ENCODE results near the gene GNPTG. TPM values are rescaled to one million over a fixed set of nuclear protein-coding genes. Genes with fewer than 3 reads are reported as not detected.

The GNPTG gene
- total and polyA plus RNA-seq, 2 of the 13 experiments (the other 11 are each of a cell fraction or from before 2014, with no cell fraction given), result 22.7 to 71.1 TPM

GRCh38 chr16:1398351-1398750, 46.6 kb downstream of the GNPTG start:
- no peak for DNase-seq (ENCODE audit: low spot score)
- in situ Hi-C loops (cut with HindIII; ENCODE audit: extremely low pct_ligation_motif_present, low pct_unique_long_range_greater_than_20kb), result no loop called here

GRCh38 chr16:1398826-1399581, 47.3 kb downstream of the GNPTG start:
- no TSS peak for BruUV-seq (replicated peaks)

More at GRCh38 chr16:1398351-1398750, 46.6 kb downstream of the GNPTG start:
- H3K27me3 ChIP-seq (ENCODE audit: control insufficient read depth in 1 of 2, insufficient read depth in 2 of 2, low read length in 2 of 2), result no peaks in the 10 kb centered on the region
- ATAC-seq, result no peak
- WGBS (ENCODE audit: low lambda C conversion rate), result 95% methylated on average over 9 of the region's 9 CpGs
- no peak for TF ChIP-seq TBX3 (IDR thresholded peaks at IDR 0.05; ENCODE audit: borderline replicate concordance)
- no peak for TF ChIP-seq HCFC1 (IDR thresholded peaks at IDR 0.05; ENCODE audit: low read depth, low read length)
- TF ChIP-seq MED8 (CRISPR knock-in tag; IDR thresholded peaks at IDR 0.05; ENCODE audit: insufficient replicate concordance), result no peak
- TF ChIP-seq TBX2 (CRISPR knock-in tag; IDR thresholded peaks at IDR 0.05; ENCODE audit: borderline replicate concordance), result no peak
- TF ChIP-seq NFIC (IDR thresholded peaks at IDR 0.05; ENCODE audit: low read length), result no peak
- no peak for FAIRE-seq
- H3K36me3 ChIP-seq (replicated peaks in 1 of 2; ENCODE audit: control insufficient read depth in 1 of 2, insufficient read depth in 2 of 2, low read length in 2 of 2), result peaks cover 10 to 15% of the 10 kb centered on the region in 2 experiments; a peak in 4 of 5 replicates
- no peak overlapping the region for H3K4me2 ChIP-seq (ENCODE audit: low read depth, low read length)
- H4K20me1 ChIP-seq (ENCODE audit: insufficient read depth, low read length), result no peaks in the 10 kb centered on the region
- ChIA-PET CTCF (ENCODE audit: low intra/inter-chr PET ratio, low total read pairs) (no interaction called here), POLR2A (no interaction called here)
- no TSS peak for BruUV-seq (replicated peaks)
- intact Hi-C loops (cut with micrococcal nuclease; ENCODE audit: unreplicated experiment), result no loop called here
- no peak overlapping the region for H2AFZ ChIP-seq (ENCODE audit: low read length)
- no peaks in the 10 kb centered on the region for H3K79me2 ChIP-seq (ENCODE audit: insufficient read depth, low read length)
- H3K9me3 ChIP-seq (ENCODE audit: low read length), result no peaks in the 10 kb centered on the region
- H3K27ac ChIP-seq (ENCODE audit: extremely low read length, insufficient read depth, low read length), result no peak overlapping the region
- H3K4me3 ChIP-seq (replicated peaks in 1 of 3; ENCODE audit: insufficient read depth in 1 of 3, low read depth in 2 of 3, low read length in 3 of 3), result no peak overlapping the region
- H3K9ac ChIP-seq (ENCODE audit: insufficient read depth, low read depth, low read length), result no peak overlapping the region
- no peaks in the 10 kb centered on the region for H3K4me1 ChIP-seq (ENCODE audit: insufficient read depth, low read length)

More at GRCh38 chr16:1398826-1399581, 47.3 kb downstream of the GNPTG start:
- intact Hi-C loops (cut with micrococcal nuclease; ENCODE audit: unreplicated experiment), result no loop called here
- no peak overlapping the region for H3K4me3 ChIP-seq (replicated peaks in 1 of 3; ENCODE audit: insufficient read depth in 1 of 3, low read depth in 2 of 3, low read length in 3 of 3)
- 97% methylated on average over 12 of the region's 38 CpGs for WGBS (ENCODE audit: low lambda C conversion rate)
- H3K4me1 ChIP-seq (ENCODE audit: insufficient read depth, low read length), result no peaks in the 10 kb centered on the region
- DNase-seq (ENCODE audit: low spot score) (no peak), ATAC-seq (no peak), FAIRE-seq (no peak)
- H3K27ac ChIP-seq (ENCODE audit: extremely low read length, insufficient read depth, low read length), result no peak overlapping the region
- H3K36me3 ChIP-seq (replicated peaks in 1 of 2; ENCODE audit: control insufficient read depth in 1 of 2, insufficient read depth in 2 of 2, low read length in 2 of 2), result peaks cover 10 to 15% of the 10 kb centered on the region in 2 experiments; a peak in 4 of 5 replicates
- H3K79me2 ChIP-seq (ENCODE audit: insufficient read depth, low read length), result no peaks in the 10 kb centered on the region
- no peak overlapping the region for H2AFZ ChIP-seq (ENCODE audit: low read length)
- in situ Hi-C loops (cut with HindIII; ENCODE audit: extremely low pct_ligation_motif_present, low pct_unique_long_range_greater_than_20kb), result no loop called here
- ChIA-PET CTCF (ENCODE audit: low intra/inter-chr PET ratio, low total read pairs) (no interaction called here), POLR2A (no interaction called here)
- H3K4me2 ChIP-seq (ENCODE audit: low read depth, low read length), result no peak overlapping the region
- no peaks in the 10 kb centered on the region for H4K20me1 ChIP-seq (ENCODE audit: insufficient read depth, low read length)
- no peak for TF ChIP-seq PRDM10 (CRISPR knock-in tag; IDR thresholded peaks at IDR 0.05; ENCODE audit: low read depth)
- TF ChIP-seq ZNF816 (CRISPR knock-in tag; IDR thresholded peaks at IDR 0.05; ENCODE audit: borderline replicate concordance), result no peak
- TF ChIP-seq YY1 (IDR thresholded peaks at IDR 0.05; ENCODE audit: insufficient read depth, insufficient replicate concordance, low read depth, low read length), result no peak
- TF ChIP-seq RBFOX2 (IDR thresholded peaks at IDR 0.05; ENCODE audit: low read depth, low read length), result peak; percentile 47; the same call in 1 of the 2 replicates
- no peaks in the 10 kb centered on the region for H3K9me3 ChIP-seq (ENCODE audit: low read length)
- no peak overlapping the region for H3K9ac ChIP-seq (ENCODE audit: insufficient read depth, low read depth, low read length)
- H3K27me3 ChIP-seq (ENCODE audit: control insufficient read depth in 1 of 2, insufficient read depth in 2 of 2, low read length in 2 of 2), result no peaks in the 10 kb centered on the region
